RWPE1 (cell line): ENCODE results near the gene PLN.

Source experiments
- CTCF ChIA-PET: fragments of 350-600 bp; sonication (Branson Sonifier 250); formaldehyde crosslinking; extraction: SDS; loops from one replicate; lab custom pipeline; 2021; lab: Yijun Ruan, JAX
- POLR2A ChIA-PET: fragments of 400-600 bp; formaldehyde crosslinking; extraction: SDS; loops from one replicate; lab custom pipeline; 2020; ENCODE audit warnings: antibody characterized with exemption; ENCODE audit not compliant: low non-redundant PET; lab: Yijun Ruan, JAX
- DNase-seq: peaks from one replicate; pipeline ENCODE4 v3.0.0; 2012; ENCODE audit warnings: low spot score
- H3K27ac ChIP-seq: fragments of 450-650 bp; 2 replicates; pipeline ENCODE4 v1.5.1; 2017
- TF ChIP-seq, protein P1 (sequence below): fragments of 450-650 bp; conservative IDR thresholded peaks from 2 replicates; pipeline ENCODE4 v1.5.1; 2017; ENCODE audit warnings: low read depth, mild to moderate bottlenecking

PLN gene

DNA sequence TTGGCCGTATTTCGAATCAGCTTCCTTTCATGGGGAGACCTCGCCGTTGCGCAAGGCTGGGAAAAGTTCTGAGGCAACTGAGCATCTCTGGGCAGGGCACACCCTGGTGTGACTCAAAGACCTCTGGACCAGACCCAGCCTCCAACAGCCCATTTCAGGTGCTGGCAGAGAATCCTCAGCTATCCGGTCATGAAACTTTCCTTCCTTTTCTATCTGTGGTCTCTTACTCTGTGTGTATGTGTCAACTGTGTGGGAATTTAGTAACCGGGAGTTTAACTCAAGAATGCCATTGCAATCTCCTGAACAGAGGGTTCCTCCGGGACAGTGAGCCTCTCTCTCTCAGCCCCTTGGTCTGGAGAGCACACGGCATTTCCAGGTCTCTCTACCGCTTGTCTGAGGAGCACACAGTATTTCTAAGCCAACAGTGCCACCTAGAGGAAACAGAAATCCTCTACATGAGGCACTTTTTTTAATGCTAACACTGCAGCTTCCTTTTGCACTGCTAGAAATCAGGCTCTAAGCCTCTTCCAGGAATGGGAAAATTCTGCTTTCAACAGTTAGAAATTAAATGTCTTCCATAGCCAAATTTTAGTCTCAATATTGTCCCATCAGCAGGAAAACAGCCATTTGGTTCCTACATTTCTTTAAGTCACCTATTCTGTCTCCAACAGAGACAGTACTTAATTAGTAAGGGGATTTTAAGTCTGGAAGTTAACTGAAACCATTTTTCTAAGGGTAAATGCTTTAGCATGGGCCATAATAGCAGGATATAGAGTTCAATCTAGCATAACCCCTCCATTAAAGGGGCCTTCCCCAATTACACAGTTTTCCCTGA, 32.7 kb downstream of the PLN start:
- TF ChIP-seq, protein P1, sequence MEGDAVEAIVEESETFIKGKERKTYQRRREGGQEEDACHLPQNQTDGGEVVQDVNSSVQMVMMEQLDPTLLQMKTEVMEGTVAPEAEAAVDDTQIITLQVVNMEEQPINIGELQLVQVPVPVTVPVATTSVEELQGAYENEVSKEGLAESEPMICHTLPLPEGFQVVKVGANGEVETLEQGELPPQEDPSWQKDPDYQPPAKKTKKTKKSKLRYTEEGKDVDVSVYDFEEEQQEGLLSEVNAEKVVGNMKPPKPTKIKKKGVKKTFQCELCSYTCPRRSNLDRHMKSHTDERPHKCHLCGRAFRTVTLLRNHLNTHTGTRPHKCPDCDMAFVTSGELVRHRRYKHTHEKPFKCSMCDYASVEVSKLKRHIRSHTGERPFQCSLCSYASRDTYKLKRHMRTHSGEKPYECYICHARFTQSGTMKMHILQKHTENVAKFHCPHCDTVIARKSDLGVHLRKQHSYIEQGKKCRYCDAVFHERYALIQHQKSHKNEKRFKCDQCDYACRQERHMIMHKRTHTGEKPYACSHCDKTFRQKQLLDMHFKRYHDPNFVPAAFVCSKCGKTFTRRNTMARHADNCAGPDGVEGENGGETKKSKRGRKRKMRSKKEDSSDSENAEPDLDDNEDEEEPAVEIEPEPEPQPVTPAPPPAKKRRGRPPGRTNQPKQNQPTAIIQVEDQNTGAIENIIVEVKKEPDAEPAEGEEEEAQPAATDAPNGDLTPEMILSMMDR: peak; percentile 67
- POLR2A ChIA-PET: no interaction called here
- H3K27ac ChIP-seq: peak overlapping the region; percentile 60
- DNase-seq: peak; percentile 47
- CTCF ChIA-PET: interaction anchor here (0.6 to 1.5 kb wide), 7 partner anchors 10 to 1166 kb away, joined by 3 to 5 read pairs (median 3); no protein-coding TSS in a partner anchor

DNA sequence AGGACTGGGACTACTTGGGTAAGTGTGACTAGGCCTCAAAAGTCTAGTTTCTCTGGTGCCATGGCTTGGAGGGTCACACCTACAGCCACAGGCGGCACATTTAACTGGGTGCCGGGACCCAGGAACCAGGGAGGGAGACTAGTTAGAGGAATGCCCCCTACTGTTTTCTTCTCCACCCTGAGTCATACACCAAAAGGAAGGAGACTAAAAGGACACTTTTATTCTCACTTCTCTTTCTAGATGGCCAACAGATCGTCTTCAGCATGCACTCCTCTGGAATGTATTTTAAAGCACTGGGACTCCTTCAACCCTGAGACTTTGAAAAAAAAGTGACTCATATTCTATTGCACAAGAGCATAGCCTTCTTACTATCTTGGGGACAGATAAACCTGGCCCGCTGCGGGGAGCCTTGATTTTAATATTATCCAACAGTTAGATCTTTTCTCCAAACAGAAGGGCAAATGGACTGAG, 33.4 kb downstream of the PLN start:
- ChIA-PET POLR2A (no interaction called here), CTCF (interaction anchor here (0.6 to 1.5 kb wide), 6 partner anchors 10 to 1167 kb away, joined by 3 to 5 read pairs (median 4); no protein-coding TSS in a partner anchor)
- TF ChIP-seq, protein P1: no peak
- DNase-seq: peak; percentile 28
- H3K27ac ChIP-seq: no peak overlapping the region

DNA sequence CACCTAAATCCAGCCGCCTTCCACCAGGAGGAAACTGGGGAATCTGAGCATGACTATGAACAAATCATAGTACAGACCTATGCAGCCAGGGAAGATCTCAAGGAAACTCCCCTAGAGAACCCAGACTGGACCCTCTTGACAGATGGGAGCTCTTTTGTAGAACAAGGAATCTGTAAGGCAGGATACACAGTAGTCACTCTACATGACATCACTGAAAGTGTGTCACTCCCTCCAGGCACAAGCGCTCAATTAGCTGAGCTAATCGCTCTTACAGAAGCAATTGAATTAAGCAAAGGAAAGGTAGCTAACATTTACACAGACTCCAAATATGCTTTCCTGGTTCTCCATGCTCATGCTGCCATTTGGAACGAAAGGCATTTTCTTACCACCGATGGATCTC, 36.8 kb downstream of the PLN start:
- POLR2A ChIA-PET: no interaction called here
- H3K27ac ChIP-seq: no peak overlapping the region
- CTCF ChIA-PET: interaction anchor here (0.6 to 0.8 kb wide), 2 partner anchors 10 to 203 kb away, joined by 4 to 6 read pairs; no protein-coding TSS in a partner anchor
- TF ChIP-seq, protein P1: no peak
- no peak for DNase-seq

DNA sequence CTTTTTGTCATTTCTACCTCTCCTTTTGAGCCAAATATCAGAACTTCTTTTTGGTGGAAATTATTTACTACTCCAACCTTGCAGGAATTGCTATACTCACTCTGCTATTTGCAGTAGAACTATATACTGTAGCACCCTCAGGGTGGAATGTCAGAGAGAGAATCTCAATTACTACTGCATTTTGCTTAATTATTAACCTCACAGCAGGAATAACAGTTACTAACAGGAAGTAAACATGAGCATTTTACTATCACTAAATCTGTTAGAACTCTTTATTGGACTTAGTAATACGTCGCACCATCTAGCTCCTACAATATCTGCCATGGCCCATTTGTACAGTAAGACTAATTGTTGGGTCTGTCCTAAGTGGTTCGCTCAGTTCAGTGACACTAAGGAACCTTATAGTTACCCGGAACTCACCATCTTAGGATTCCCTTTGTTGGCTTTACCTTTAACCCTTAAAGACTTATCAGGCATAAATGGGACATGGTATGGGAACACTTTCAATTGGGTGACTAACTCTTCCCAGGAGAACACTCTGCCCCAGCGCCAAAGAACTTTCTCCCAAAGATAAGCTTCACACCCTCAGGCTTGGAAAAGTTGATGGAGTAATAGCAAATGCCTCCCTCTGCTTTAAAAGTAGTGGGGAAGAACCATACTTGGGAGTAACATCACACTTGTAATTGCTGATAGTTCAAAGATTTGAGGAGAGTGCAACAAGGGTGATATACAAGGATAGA, 38.8 kb downstream of the PLN start:
- no peak for DNase-seq
- no peak overlapping the region for H3K27ac ChIP-seq
- POLR2A ChIA-PET: no interaction called here
- CTCF ChIA-PET: interaction anchor here (0.8 kb wide), 1 partner anchor 54 kb away, joined by 3 read pairs; no protein-coding TSS in a partner anchor
- TF ChIP-seq, protein P1: no peak

DNA sequence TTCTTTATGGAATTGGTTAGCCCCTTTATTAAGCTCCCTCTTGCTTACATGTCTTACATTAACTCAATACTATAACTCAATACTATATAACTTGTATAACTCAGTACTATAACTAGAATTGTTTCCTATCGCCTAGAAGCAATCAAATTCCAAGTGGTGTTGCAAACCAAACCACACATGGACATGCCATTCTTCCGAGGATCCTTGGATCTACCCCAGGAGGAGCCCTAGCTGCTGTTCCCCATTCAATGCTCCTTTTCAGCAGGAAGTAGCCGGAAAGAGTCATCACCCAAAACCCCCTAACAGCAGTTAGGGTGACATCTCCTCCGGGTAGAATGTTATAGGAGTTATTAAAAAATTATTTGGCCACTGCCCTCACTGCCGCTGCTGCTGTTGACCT, 40.5 kb downstream of the PLN start:
- DNase-seq: no peak
- CTCF ChIA-PET: interaction anchor here (0.6 kb wide), 1 partner anchor 1637 kb away, joined by 3 read pairs; no protein-coding TSS in a partner anchor
- TF ChIP-seq, protein P1: no peak
- POLR2A ChIA-PET: no interaction called here
- no peak overlapping the region for H3K27ac ChIP-seq

DNA sequence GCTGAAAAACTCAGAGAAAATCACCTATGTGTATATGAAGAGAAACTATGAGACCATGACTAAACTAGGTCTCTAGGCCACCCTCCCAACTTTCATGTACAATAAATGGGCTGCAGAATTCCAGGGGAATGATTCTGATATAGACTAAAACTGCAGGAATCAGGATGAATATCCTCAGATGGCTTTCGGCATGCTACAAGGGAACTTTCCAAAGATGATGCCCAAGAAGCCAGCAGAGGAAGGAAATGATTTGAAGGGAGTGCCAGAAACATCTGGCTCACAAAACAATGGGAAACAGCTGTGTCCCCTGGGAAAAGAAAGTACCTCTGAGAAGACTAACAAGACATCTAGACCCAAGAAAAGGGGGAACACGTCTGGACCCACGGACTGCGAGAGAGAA, 41.1 kb downstream of the PLN start:
- no peak overlapping the region for H3K27ac ChIP-seq
- TF ChIP-seq, protein P1: no peak
- DNase-seq: no peak
- POLR2A ChIA-PET: no interaction called here
- CTCF ChIA-PET: no interaction called here
